HG03469 (cell line): ENCODE results near the gene RABGGTB.
"Not testable (repeated sequence)": the region's sequence is repeated elsewhere in the genome, so short reads cannot be mapped to it uniquely, and the experiment has no call there.

Experiments used
- ATAC-seq: cut with Tn5 transposase; IDR thresholded peaks from one replicate; pipeline ENCODE4 v1.9.1; 2021; ENCODE audit warnings: mild to moderate bottlenecking, moderate library complexity, moderate number of reproducible peaks; ENCODE audit not compliant: unreplicated experiment

RABGGTB gene

DNA sequence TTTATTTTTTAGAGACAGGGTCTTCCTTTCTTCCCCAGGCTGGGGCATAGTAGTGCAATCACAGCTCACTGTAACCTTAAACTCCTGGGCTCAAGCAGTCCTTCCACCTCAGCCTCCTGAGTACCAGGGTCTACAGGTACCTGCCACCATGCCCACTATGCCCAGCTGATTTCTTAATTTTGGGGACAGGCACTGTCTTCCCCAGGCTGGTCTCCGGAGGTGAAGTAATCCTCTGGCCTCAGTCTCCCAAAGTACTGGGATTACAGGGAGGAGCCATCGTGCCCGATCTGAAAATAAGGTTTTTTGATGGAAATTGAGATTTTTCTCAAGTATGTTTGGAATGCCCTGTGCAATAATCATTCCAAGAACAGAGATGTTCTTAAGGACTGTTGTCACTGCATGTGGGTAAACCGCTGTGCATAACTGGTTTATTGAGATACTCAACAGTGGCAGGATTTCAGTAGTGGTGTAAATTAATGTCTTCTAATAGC lies 9.7 kb downstream of the RABGGTB start:
- ATAC-seq: no peak

GRCh38 chr1:75796376-75797272 lies 10.6 kb downstream of the RABGGTB start, which contains the start of gene MSH4:
Gene MSH4 (plus strand): TSS chr1:75796882. CDS start chr1:75796986, 104 bp downstream.
- ATAC-seq: no peak

DNA sequence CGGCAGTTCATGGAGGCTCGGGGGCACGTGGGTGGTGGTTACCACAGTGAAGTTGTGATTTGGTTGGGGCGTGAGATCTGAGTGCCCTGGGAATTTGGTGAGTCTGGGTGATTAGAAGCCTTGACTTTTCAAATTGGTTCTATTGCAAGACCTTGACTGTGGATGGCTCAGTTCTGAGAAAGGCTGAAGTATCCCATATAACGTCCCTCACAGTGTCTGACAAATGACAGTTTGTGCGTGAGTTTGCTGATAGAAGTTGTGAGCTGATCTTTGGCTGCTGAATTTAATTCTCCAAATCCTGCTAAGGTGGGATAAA lies 11.2 kb downstream of the RABGGTB start:
- ATAC-seq: no peak

DNA sequence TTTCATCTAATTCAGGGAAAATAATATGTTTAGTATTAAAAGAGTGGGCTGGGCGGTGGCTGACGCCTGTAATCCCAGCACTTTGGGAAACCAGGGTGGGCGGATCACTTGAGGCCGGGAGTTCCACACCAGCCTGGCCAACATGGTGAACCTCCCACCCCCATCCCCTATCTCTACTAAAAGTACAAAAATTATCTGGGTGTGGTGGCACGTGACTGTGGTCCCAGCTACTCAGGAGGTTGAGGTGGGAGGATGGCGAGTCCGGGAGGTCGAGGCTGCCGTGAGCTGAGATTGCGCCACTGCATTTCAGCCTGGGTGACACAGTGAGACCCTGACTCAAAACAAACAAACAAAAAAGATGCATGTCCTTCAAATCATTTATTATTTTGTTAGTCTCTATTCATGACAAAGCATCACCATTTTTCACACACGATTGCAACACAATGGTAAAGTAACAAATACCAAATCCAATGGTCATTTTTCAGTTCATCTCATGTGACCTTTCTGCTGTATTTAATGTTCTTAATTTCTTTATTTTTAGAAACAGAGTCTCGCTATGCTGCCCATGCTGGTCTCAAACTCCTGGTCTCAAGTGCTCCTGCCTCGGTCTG lies 11.7 kb downstream of the RABGGTB start:
- ATAC-seq: no peak

DNA sequence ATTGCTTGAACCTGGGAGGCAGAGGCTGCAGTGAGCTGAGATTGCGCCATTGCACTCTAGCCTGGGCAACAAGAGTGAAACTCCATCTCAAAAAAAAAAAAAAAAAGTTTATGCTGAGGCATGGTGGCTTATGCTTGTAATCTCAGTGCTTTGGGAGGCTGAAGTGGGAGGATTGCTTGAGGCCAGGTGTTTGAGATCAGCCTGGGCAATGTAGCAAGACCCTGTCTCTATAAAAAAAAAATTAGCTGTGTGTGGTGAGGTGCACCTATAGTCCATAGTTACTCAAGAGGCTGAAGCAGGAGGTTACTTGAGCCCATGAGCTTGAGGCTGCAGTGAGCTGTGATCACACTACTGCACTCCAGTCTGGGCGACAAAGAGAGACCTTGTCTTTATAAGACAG lies 15.4 kb downstream of the RABGGTB start:
- not testable (repeated sequence) for ATAC-seq

GRCh38 chr1:75808921-75809320 lies 22.9 kb downstream of the RABGGTB start:
- ATAC-seq: no peak

- not testable (repeated sequence) for ATAC-seq
These were observed 24.1 kb downstream of the RABGGTB start for GRCh38 chr1:75810113-75810512.

- no peak for ATAC-seq
These were observed 25.3 kb downstream of the RABGGTB start for GRCh38 chr1:75811211-75811981.

DNA sequence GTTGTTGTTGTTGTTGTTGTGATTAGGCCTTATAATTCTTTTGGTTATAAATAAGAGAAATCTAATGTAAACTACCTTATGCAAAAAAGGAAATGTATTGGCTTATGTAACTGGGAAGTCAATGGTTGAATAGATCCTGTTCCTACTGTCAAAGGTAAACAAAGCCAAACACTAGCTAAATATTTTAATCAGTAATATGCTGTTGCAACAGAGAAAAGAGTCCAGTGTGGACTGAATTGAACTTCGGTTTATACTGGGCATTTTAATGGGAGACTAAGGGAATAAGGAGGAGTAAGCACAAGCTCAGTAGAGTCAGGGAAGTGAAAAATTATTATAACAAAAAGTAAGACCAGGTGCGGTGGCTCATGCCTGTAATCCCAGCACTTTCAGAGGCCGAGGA lies 26.0 kb downstream of the RABGGTB start:
- ATAC-seq: no peak

- not testable (repeated sequence) for ATAC-seq
These were observed 37.5 kb downstream of the RABGGTB start for GRCh38 chr1:75823596-75823995.

DNA sequence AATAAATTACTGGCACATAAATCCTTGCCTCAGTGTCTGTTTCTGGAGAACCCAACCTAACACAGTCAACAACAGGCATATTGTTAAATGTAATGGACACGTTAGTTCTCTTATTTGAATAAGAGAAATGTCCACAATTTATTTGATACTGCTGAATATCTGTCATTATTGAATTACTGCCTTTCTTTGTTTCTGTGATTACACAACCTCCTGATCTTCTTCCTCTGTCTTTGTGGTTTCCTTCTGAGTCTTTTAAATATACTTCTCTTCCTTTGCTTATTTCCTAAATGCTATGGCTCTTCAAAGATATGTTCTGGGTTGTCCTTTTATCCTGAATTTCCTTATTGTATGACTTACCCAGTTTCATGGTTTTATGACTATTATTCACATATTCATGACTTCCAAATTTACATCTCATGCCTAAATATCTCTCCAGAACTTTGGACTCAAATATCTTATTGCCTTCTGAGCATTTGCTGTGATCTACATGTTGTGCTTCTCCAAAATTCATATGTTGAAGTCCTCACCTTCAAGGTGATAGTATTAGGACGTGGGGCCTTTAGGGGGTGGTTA lies 50.6 kb downstream of the RABGGTB start:
- ATAC-seq: no peak

- ATAC-seq: no peak
These were observed 52.0 kb downstream of the RABGGTB start for GRCh38 chr1:75838079-75838478.

DNA sequence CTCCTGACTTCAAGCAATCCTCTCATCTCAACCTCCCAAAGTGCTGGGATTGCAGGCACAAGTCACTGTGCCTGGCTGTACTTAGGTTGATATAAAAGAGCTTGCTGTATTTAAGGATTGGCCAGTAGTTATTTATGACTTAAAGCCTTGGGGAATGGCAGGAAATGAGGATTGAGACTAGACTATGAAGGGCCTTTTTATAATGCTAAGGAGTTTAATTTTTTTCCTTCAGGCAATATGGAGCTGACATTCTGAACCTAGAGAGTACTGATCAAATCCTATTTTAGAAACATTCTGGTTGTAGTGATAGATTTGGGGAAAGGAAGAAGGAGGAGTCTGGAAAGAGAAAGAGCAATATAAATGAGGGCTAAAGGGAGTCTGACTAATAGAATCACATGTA lies 55.4 kb downstream of the RABGGTB start:
- no peak for ATAC-seq
